ENCODE data around the gene GABBR2.

DNA sequence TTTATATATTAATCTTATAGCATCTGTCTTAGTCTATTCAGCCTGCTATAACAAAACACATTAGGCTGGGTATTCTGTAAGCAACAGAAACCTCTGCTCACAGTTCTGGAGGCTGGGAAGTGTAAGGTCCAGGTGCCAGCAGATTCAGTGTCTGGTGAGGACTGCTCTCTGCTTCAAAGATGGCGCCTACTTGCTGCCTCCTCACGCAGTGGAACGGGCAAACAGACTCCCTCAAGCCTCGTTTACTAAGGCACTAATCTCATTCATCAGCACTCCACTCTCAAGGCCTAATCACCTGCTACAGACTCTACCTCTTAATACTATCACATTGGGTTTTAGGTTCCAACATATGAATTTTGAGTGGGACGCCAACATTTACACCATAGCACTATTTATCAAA, 448.1 kb downstream of the GABBR2 start:
- TF ChIP-seq GATA2 (IDR thresholded peaks at IDR 0.05; ENCODE audit: low read depth, low read length) (no peak), GATA3 (IDR thresholded peaks at IDR 0.05; ENCODE audit: low read depth, low read length) (no peak)
